UCSD-AML1 (cell line): ENCODE data around the gene PHACTR1.

Experiments
- DNase-seq: peaks from one replicate; lab custom pipeline; 2025; ENCODE audit not compliant: unreplicated experiment; lab: John Stamatoyannopoulos, UW

The PHACTR1 gene

DNA sequence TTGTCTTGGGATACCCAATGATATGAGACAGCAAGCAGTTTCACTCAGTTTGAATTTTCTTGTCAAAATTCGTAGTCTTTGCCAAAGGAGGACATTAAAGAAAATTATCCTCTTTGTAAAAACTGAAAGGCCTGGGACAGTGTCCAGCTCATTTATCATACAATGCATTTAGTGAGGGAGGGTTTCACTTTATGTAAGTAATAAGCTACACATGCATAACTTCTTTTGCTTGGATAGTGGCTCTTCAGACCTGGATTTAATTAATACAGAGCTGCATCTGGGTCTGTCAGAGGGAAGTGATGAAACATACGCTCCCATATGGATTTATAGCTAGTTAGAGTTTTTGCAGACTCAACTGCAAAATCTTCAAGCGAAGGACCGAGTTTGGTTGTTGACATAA is 175.6 kb downstream of the PHACTR1 start:
- DNase-seq, result no peak

DNA sequence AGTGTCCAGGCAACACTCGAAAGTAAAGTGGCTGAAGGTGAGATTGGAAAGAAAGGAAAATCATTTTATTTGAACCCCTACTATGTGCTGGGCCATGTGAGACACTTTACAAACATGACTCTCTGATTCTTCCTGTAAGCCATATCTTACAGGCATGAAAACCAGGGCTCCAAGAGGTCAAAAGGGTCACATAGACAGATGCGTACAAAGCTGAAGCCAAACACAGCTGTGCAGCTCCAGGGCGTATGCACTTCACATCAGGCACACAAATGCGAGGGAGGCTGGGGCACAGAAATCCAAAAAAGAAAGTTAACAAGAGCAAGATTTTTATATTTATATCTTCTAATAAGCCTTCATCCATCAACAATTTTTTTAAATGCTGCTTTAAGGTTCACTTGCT is 176.5 kb downstream of the PHACTR1 start:
- DNase-seq, result no peak

DNA sequence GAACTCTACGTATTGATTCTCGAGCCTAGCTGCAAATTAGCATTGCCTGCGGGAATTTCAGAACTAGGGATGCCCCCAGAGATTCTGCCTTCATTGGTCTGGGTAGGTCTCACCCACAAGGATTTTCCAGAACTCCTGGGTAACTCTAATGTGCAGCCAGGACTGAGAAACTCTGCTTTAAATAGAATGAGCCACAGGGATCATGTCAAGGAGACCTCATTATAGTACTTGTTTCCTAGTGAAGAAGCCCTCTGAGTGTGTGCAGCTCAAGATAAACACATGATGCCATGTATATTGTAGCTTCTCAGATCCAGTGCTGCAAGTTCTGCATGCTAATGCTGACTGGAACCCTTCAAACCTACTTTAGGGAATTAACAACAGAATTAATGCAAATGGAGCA is 179.2 kb downstream of the PHACTR1 start:
- DNase-seq, result no peak

DNA sequence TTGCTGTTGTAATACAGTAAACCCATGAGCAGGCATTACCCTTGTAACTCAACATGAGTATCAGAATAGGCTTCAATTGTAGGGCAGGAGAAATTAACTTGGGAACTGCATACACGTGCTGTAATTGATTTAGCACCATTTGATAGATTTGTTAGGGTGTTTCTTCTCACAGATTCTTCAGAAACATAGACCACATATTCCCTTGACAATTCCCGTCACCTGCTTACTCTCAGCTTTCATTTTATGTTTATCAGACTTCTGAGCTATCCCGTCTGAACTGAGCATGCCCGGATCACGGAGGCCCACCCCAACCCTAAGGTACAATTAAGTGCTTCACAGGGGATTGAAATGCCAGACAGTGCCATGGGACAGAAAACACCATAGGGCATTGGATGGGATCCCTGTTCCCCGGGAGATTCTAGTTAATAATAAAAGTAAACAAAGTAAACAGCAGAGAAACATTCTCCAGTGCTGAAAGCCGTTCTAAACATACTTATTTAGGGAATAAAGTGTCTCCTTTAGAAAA is 179.7 kb downstream of the PHACTR1 start:
- DNase-seq, result no peak

GRCh38 chr6:12898603-12899002 is 182.0 kb downstream of the PHACTR1 start:
- DNase-seq, result no peak

DNA sequence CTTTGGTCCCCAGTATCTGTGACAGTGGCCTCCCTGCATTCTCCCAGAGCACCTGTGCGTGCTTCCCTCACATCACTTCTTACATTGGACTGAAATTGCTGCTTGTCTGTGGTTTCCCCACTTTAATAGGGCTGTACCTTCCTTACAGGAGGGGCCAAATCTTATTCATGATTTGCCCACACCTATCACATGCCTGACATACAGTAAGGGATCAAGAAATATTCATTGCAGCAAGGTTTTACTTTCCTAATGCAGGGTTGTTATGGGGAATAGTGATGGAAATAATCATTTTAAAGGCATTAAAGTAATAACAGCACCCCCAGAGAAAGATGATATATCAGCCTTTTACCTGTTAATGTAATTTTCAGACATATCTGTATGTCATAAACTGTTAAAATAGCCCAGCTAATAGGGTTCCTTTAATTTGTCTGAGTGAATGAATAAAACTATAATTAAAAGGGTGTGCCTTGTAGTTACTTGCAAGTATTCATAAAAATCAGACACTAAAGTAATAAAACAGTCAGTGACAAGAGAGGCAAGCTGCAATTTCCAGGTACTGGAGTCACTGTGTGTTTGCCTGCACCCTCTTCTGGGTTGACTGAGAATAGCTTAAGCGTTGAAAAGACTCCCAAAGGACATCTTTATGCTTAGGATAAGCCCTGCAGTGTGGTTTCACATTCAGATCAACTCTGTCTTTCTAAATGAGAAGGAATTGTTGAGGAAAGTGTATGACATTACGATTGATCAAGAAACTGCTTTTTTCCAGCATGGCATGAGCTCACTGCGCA is 182.7 kb downstream of the PHACTR1 start:
- DNase-seq, result no peak

DNA sequence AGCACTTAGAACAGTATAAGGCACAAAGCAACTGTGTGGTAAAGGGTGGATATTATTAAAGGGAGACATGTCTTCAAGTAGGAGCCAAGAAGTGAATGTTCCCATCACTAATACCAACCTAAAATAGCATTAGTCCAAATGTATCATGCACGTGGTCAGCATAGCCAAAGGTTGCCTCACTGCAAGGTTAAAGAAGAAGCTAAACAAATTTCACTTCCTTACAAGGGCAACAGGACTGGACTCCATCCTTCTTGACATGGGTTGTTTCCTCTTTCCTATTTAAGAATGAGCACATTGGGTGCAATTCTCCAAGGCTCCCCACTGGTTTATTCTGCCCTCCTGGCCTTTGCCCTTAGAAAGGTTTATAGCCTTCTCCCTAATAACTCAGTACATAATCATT is 186.7 kb downstream of the PHACTR1 start:
- no peak for DNase-seq

GRCh38 chr6:12909833-12910232 is 193.3 kb downstream of the PHACTR1 start:
- no peak for DNase-seq

DNA sequence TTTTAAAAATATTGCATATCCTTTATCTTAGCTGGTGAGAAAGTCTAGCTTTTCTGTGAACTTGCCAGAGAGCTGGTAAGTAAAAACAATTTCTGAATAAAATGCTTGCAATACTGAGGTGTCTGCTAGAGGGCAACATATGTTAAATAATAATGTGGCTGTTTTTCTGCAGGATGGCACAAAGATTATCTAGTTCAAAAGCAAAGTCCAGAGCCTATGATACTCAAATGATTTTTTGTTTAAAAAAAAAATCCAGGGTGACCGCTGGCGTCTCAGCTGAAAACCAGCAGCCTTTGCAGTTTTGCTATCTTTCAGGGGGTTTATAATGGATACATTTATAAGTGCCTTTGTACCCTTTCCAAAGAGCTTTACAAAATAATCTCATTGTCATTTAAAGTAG is 194.9 kb downstream of the PHACTR1 start:
- DNase-seq, result no peak

DNA sequence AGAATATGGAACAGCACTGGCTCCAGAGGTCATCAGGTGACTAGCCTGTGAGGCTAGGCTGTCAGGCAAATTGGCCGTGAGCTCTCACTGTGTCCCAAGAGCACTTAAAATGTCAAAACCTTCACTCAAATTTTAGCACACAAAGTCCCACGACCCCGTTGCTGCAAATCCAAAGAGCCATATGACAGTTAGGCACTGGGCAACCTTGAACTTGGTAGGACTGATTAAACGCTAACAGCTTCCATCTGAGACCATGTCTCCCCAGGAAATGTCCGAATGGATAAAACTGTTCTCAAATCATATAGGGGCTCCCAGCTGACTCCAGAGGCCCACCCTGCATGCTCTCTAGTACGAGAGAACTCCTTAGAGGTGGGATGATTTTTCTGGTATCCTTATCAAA is 196.6 kb downstream of the PHACTR1 start:
- DNase-seq, result no peak

DNA sequence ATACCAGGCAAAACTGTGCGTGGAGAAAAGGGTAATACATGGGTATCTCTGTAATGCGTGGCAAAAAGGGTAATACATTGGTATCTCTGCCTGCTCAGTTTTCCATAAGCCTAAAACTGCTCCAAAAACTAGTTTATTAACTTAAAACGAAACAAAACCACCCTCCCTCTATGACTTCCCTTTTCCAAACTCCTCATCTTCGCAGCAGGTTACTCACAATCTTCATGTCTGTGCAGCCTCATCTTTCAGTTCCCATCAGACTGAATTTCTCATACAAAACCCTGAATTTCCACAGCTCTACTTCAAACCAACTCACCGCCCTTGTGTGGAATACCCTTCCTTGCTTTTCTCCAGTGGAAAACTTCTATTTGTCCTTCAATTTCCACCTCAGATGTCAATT is 199.4 kb downstream of the PHACTR1 start:
- no peak for DNase-seq

DNA sequence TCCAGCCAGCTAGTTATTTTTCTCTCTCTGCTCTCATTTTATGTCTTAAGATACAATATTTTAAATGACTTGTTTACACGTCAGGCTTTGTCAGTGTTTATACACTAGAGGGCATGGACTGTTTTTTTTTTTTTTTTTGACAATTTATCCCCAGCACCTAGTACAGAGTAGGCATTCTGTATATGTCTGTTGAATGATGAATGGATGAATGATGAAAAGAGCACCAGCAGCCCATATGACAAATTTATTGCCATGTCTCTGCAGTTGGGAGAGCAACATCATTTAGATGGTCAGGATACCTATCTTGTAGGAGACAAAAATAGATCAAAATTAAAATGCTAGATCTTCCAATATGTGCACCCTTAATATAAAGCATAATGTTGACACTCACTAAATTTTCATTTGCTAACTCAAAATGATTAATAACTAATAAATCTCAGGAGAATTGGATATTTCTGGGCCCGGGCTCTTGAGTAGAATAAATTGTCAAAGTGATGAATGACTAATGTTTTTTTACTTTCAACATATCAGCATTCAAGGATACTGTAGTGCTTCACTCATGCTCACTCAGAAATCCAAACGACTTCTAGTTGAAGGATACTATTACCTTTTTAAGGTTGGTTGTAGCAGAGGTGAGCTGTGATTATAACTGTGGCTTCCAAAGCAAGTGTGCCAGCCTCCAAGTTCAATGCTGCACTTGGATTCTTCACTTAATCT is 200.0 kb downstream of the PHACTR1 start:
- DNase-seq, result no peak

DNA sequence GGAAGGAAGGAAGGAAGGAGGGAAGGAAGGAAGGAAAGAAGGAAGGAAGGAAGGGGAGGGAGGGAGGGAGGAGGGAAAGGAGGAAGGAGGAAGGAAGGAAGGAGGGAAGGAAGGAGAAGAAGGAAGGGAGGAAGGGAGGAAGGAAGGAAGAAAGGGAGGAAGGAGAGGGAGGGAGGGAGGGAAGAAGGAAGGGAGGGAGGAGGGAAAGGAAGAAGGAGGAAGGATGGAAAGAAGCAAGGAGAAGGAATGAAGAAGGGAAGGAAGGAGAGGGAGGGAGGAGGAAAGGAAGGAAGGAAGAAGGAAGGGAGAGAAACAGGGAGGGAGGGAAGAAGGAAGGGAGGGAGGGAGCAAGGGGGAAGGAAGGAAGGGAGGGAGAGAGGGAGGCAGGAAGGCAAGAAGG is 204.9 kb downstream of the PHACTR1 start:
- no peak for DNase-seq

DNA sequence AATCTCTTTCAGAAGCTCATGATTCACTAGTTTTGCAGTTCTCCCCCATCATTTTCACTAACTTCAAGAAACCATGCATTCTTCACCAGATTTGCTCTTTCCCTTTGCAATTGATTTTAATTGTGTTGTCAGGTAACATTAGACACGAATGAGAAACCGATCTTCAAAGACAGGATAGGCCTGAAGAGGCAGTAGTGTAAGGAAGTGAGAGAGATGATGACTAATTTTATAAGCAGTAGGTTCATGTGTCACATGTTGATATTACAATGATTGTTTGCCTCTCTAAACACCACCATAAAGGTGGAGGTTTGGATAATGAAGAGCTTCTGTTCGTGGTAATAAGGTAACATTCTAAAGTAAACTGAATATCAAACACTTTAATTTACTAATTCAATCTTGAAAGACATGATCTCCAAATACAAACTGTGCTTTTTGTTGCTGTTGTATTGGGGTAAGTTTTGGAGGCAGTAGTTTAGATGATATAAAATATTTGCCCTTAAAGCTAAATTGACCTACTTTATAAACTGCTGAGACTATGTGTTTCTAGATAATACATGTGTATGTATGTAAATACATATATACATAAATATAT is 207.2 kb downstream of the PHACTR1 start:
- no peak for DNase-seq

DNA sequence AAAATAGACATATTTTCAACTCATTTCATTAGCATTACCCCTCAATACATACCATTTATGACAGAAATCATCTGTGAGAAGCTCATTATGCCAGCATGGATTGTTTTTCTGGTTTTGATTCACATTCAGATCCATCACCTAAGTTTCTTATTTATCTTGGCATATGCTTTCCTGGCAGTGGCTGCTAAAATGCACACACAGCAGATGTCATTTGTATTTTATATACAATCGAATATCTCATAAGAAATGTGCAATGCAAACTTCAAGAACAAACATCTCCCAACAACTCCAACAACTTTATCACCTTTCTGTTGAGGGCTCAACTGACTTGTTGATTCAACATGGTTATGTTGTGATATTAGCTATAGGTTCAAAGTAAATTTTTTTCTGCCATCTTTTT is 208.3 kb downstream of the PHACTR1 start:
- no peak for DNase-seq

DNA sequence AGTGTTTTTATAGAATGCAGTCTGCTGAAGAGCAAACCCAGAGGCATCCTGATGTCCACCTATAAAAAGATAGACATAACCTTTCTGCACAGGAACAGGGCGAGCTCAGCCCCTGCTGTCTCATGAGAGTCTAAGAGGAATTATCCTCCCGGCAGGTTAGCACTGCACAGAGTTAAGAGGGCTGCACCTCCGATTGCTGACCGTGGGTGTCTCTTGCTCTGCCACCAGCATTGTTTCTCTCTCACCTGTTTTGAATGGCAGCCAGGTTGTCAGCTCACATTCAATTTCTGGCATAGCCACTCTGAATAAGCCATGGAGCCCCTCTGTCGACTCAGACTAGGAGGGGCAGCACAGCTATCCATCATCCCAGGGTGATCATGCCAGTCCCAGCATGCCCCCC is 211.2 kb downstream of the PHACTR1 start:
- no peak for DNase-seq

GRCh38 chr6:12929678-12930077 is 213.1 kb downstream of the PHACTR1 start:
- DNase-seq, result no peak

- DNase-seq, result no peak
Measured at GRCh38 chr6:12931639-12932038, 215.1 kb downstream of the PHACTR1 start.

DNA sequence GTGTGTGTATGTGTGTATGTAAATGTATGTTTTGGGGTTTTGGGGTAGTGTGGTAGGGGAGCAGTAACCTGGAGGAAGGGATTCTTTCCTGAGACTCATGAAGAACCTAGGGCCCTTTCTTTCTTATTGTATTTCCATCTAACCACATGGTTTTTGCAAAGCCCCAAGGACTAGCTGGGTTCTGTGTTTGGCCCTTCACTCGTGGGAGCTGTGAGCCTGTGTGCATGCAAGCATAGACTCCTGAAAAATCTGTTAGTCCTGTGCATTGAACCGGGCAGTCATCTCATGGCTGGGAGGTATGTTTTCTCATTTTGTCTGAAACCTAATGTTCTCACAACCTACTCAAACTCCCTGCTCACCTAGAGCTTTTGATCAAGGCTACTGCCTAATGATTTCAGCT is 219.1 kb downstream of the PHACTR1 start:
- no peak for DNase-seq

- DNase-seq, result no peak
Measured at GRCh38 chr6:12937971-12938370, 221.4 kb downstream of the PHACTR1 start.

- no peak for DNase-seq
Measured at GRCh38 chr6:12939314-12939713, 222.7 kb downstream of the PHACTR1 start.

DNA sequence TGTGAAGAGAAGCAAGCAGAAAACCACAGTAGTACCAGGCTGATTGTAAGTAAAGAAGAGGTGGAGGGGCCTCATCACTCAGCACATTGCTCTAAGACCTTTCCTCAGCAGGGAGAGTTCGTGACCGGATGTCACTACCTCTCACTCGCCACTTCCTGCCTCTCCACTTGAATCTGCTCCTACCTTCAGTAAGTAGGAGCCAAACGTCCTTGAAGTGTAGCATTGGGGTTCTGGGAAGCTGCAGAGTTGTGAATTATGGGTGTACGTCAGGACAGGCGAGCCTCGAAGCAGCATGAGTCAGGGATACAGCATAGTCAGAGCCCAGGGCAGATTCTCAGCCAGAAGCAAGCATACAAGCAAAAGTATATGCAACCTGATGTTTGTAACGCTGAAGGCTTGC is 224.9 kb downstream of the PHACTR1 start:
- peak; percentile 57 for DNase-seq
